GM23248 (cell line): Measurements from ENCODE around the gene HOXA5.

Source experiments
- EZH2 ChIP-seq: fragments of 200-600 bp; sonication (generic); IDR thresholded peaks from 2 replicates; pipeline ENCODE4 v1.6.1; 2018; ENCODE audit warnings: antibody characterized with exemption, mild to moderate bottlenecking; ENCODE audit not compliant: insufficient read depth, poor library complexity, severe bottlenecking
- EZH2phosphoT487 ChIP-seq: fragments of 200-600 bp; sonication (generic); IDR thresholded peaks from 2 replicates; pipeline ENCODE4 v1.6.1; 2018; ENCODE audit warnings: antibody characterized with exemption, moderate library complexity, mild to moderate bottlenecking, low read depth; ENCODE audit not compliant: insufficient read depth

GRCh38 chr7:27139334-27140125 is 4.0 kb downstream of the HOXA5 start:
- TF ChIP-seq EZH2 (no peak), EZH2phosphoT487 (no peak)
